Caco-2 (cell line): Measurements from ENCODE around the gene COPZ1. TPM values are rescaled to one million over a fixed set of nuclear protein-coding genes. Genes with fewer than 3 reads are reported as not detected.

Experiments
- BruUV-seq: library from RNA; stranded (reverse); fragments of 400-500 nt; replicated peaks from 2 replicates; lab custom pipeline; 2021; lab: Mats Ljungman, UMichigan
- CTCF ChIA-PET: fragments of 300-600 bp; sonication (Branson Sonifier 250); formaldehyde crosslinking; loops from one replicate; lab custom pipeline; 2022; ENCODE audit warnings: antibody characterized with exemption; lab: Charles Lee
- POLR2A ChIA-PET: fragments of 300-600 bp; sonication (Branson Sonifier 250); formaldehyde crosslinking; loops from one replicate; lab custom pipeline; 2022; ENCODE audit warnings: antibody characterized with exemption; lab: Charles Lee
- DNase-seq, 2 experiments: peaks; one replicate each; pipeline versions ENCODE4 v3.0.0 to v3.0.0-alpha.2; 2020 to 2022
- H3K27me3 ChIP-seq: replicated peaks from 2 replicates; pipeline ENCODE4 v1.6.0; 2011; ENCODE audit warnings: low read length; ENCODE audit not compliant: control insufficient read depth, insufficient read depth
- H3K36me3 ChIP-seq: 2 replicates; pipeline ENCODE4 v1.5.1; 2011; ENCODE audit warnings: low read length; ENCODE audit not compliant: control insufficient read depth, insufficient read depth
- H3K4me1 ChIP-seq: fragments of 250-450 bp; sonication (Bioruptor Pico); 2 replicates; pipeline ENCODE4 v1.5.1; 2020; ENCODE audit warnings: mild to moderate bottlenecking
- H3K4me3 ChIP-seq: 2 replicates; pipeline ENCODE4 v1.5.1; 2011; ENCODE audit warnings: low read depth, mild to moderate bottlenecking, control low read depth, low read length
- H3K9me3 ChIP-seq: fragments of 250-450 bp; sonication (Bioruptor Pico); 2 replicates; pipeline ENCODE4 v1.5.1; 2020; ENCODE audit warnings: mild to moderate bottlenecking, moderate library complexity
- H3K27ac Mint-ChIP-seq: one replicate; pipeline ENCODE4 v1.8.0; 2022; ENCODE audit warnings: mixed read lengths; ENCODE audit not compliant: unreplicated experiment
- H3K27me3 Mint-ChIP-seq: one replicate; pipeline ENCODE4 v1.8.0; 2022; ENCODE audit warnings: mixed read lengths; ENCODE audit not compliant: insufficient read depth, unreplicated experiment
- H3K36me3 Mint-ChIP-seq: one replicate; pipeline ENCODE4 v1.8.0; 2022; ENCODE audit warnings: mild to moderate bottlenecking, mixed read lengths; ENCODE audit not compliant: insufficient read depth, unreplicated experiment
- H3K4me1 Mint-ChIP-seq: one replicate; pipeline ENCODE4 v1.8.0; 2022; ENCODE audit warnings: low read depth, mixed read lengths; ENCODE audit not compliant: unreplicated experiment
- H3K4me3 Mint-ChIP-seq: one replicate; pipeline ENCODE4 v1.8.0; 2022; ENCODE audit warnings: mild to moderate bottlenecking, moderate library complexity, mixed read lengths; ENCODE audit not compliant: unreplicated experiment
- H3K9me3 Mint-ChIP-seq: one replicate; pipeline ENCODE4 v1.8.0; 2022; ENCODE audit warnings: mixed read lengths; ENCODE audit not compliant: unreplicated experiment
- intact Hi-C: fragments of 100-400 bp; cut with micrococcal nuclease; formaldehyde crosslinking; loops from one replicate; pipeline ENCODE4 v1.10.0; 2022; ENCODE audit not compliant: unreplicated experiment
- total RNA-seq: library from RNA; stranded (reverse); gene quantifications from 2 replicates; pipeline ENCODE4 v1.2.3, GENCODE V29; 2022
- TF ChIP-seq, protein P1 (sequence below), 2 experiments: fragments of 200-600 bp in 1 of 2; IDR thresholded peaks; 1 replicate in 1 of 2; 2 replicates in 1 of 2; pipeline versions ENCODE4 v1.5.1 to v1.8.0; 2011 to 2022; ENCODE audit warnings: antibody characterized with exemption in 1 of 2, control low read depth in 1 of 2, inconsistent platforms in 1 of 2, low read depth in 1 of 2, low read length in 1 of 2, mild to moderate bottlenecking in 1 of 2, moderate library complexity in 1 of 2; ENCODE audit not compliant: insufficient read depth in 1 of 2, severe bottlenecking in 1 of 2, unreplicated experiment in 1 of 2

COPZ1 gene
- total RNA-seq, 1 experiment from 2014 or later: 129 TPM

DNA sequence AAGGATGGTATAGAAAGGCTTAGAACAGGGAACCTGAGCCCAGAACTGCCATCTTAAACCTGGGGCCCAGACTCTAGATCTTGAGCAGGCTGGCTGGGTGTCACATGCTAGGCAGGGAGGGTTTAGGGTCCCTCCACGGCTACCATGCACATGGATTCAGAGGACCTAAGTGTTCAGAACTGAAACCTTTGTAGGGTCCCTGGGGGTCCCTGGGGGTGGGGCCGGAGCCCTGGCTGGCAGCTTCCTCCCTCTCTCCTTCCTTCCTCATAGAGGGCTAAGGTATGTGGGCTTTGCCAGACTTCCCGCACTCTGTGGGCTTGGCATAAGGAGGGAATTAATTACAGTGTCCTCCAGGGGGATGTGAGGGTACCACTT is 64.2 kb downstream of the COPZ1 start:
- Histone ChIP-seq H3K27me3 (no peaks in the 10 kb centered on the region), H3K36me3 (no peaks in the 10 kb centered on the region), H3K4me1 (peaks cover 34% of the 10 kb centered on the region), H3K4me3 (no peak overlapping the region), H3K9me3 (no peaks in the 10 kb centered on the region)
- ChIA-PET POLR2A (no interaction called here), CTCF (no interaction called here)
- intact Hi-C loops: no loop called here
- H3K9me3 Mint-ChIP-seq: no peaks in the 10 kb centered on the region
- H3K27ac Mint-ChIP-seq: no peak overlapping the region
- no peak for DNase-seq
- H3K36me3 Mint-ChIP-seq: peaks cover 13% of the 10 kb centered on the region
- TF ChIP-seq, protein P1, sequence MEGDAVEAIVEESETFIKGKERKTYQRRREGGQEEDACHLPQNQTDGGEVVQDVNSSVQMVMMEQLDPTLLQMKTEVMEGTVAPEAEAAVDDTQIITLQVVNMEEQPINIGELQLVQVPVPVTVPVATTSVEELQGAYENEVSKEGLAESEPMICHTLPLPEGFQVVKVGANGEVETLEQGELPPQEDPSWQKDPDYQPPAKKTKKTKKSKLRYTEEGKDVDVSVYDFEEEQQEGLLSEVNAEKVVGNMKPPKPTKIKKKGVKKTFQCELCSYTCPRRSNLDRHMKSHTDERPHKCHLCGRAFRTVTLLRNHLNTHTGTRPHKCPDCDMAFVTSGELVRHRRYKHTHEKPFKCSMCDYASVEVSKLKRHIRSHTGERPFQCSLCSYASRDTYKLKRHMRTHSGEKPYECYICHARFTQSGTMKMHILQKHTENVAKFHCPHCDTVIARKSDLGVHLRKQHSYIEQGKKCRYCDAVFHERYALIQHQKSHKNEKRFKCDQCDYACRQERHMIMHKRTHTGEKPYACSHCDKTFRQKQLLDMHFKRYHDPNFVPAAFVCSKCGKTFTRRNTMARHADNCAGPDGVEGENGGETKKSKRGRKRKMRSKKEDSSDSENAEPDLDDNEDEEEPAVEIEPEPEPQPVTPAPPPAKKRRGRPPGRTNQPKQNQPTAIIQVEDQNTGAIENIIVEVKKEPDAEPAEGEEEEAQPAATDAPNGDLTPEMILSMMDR (IDR thresholded peaks at IDR 0.05; ENCODE audit: insufficient read depth in 1 of 2, low read depth in 1 of 2, low read length in 1 of 2, severe bottlenecking in 1 of 2, unreplicated experiment in 1 of 2): no peak
- no peak overlapping the region for H3K4me3 Mint-ChIP-seq
- no TSS peak for BruUV-seq
- H3K4me1 Mint-ChIP-seq: peaks cover 22% of the 10 kb centered on the region
- no peaks in the 10 kb centered on the region for H3K27me3 Mint-ChIP-seq

DNA sequence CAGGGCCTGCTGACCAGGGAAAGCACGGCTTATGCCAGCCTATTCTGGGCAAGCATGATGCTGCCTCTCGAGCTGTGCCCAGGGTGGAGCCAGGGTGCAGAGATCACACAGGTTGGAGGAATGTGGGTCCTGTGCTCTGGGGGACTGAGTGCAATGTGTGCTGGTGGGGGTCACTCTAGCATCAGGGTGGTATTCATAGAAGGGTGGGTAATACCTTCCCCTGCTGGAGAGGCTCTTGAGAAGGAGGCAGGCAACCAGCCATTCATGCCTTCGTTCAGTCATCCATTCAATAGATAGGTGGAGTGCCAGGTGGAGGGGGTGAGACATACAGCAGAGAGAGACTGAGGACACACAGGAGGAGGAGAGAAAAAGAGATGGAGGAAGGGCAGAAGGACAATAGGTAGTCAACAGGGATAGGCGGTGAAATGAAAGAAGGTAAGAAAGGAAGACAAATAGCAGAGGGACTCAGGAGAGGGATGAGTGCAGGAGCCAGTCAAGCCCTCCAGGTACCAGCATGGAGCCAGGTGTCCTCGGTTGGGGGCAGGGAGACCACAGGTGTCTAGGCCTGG is 64.8 kb downstream of the COPZ1 start:
- Mint-ChIP-seq H3K27me3 (no peaks in the 10 kb centered on the region), H3K27ac (no peak overlapping the region), H3K4me1 (peaks cover 22% of the 10 kb centered on the region), H3K9me3 (no peaks in the 10 kb centered on the region), H3K36me3 (peaks cover 13% of the 10 kb centered on the region), H3K4me3 (peak overlapping the region; percentile 49)
- no peaks in the 10 kb centered on the region for H3K36me3 ChIP-seq
- H3K4me1 ChIP-seq: peaks cover 34% of the 10 kb centered on the region
- DNase-seq: no peak
- no peaks in the 10 kb centered on the region for H3K27me3 ChIP-seq
- intact Hi-C loops: no loop called here
- H3K4me3 ChIP-seq: no peak overlapping the region
- no peaks in the 10 kb centered on the region for H3K9me3 ChIP-seq
- TF ChIP-seq, protein P1 (IDR thresholded peaks at IDR 0.05; ENCODE audit: insufficient read depth in 1 of 2, low read depth in 1 of 2, low read length in 1 of 2, severe bottlenecking in 1 of 2, unreplicated experiment in 1 of 2): no peak
- ChIA-PET POLR2A (interaction anchor here (0.9 kb wide), 1 partner anchor 109 kb away, joined by 3 read pairs; the partner anchor contains the start of gene HNRNPA1), CTCF (no interaction called here)
- BruUV-seq: TSS peak; percentile 12

DNA sequence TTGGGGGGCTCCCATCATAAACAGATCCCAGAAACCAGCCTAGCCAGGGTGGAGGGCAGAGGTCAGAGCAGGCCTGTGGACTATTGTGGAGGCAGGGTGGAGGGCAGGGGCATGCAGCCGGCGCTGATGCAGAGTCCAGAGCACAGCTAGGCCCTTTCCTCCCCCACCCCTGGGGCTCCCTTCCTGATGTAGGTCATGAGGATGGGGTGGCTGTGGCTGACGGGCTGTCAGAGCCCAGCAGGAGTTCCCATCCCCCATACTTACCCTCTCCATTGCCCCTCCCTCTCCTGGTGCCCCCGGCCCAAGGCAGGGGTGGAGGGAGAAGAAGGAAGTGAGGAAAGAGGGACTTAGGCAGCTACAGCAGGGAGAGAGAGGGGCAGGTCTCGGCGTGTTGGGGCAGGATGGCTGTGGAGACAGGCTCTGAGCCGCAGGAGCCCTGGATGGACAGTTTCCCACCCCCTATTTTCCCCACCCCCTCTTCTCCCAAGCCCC is 65.3 kb downstream of the COPZ1 start:
- H3K4me3 ChIP-seq: peak overlapping the region; percentile 67
- H3K4me1 ChIP-seq: peaks cover 34% of the 10 kb centered on the region
- no peak overlapping the region for H3K27ac Mint-ChIP-seq
- intact Hi-C loops: no loop called here
- peaks cover 13% of the 10 kb centered on the region for H3K36me3 Mint-ChIP-seq
- no peak for DNase-seq
- H3K36me3 ChIP-seq: no peaks in the 10 kb centered on the region
- H3K4me3 Mint-ChIP-seq: peak overlapping the region; percentile 49
- H3K9me3 Mint-ChIP-seq: no peaks in the 10 kb centered on the region
- BruUV-seq: no TSS peak
- ChIA-PET CTCF (no interaction called here), POLR2A (interaction anchor here (0.9 kb wide), 1 partner anchor 109 kb away, joined by 3 read pairs; the partner anchor contains the start of gene HNRNPA1)
- H3K27me3 Mint-ChIP-seq: no peaks in the 10 kb centered on the region
- peaks cover 22% of the 10 kb centered on the region for H3K4me1 Mint-ChIP-seq
- no peaks in the 10 kb centered on the region for H3K9me3 ChIP-seq
- TF ChIP-seq, protein P1 (IDR thresholded peaks at IDR 0.05; ENCODE audit: insufficient read depth in 1 of 2, low read depth in 1 of 2, low read length in 1 of 2, severe bottlenecking in 1 of 2, unreplicated experiment in 1 of 2): no peak
- H3K27me3 ChIP-seq: no peaks in the 10 kb centered on the region
